Measurements from ENCODE around the gene DAB2IP.

Gene DAB2IP

GRCh38 chr9:121686930-121687541, 35.6 kb downstream of the DAB2IP start:
- DNase-seq = peak; percentile 87

DNA sequence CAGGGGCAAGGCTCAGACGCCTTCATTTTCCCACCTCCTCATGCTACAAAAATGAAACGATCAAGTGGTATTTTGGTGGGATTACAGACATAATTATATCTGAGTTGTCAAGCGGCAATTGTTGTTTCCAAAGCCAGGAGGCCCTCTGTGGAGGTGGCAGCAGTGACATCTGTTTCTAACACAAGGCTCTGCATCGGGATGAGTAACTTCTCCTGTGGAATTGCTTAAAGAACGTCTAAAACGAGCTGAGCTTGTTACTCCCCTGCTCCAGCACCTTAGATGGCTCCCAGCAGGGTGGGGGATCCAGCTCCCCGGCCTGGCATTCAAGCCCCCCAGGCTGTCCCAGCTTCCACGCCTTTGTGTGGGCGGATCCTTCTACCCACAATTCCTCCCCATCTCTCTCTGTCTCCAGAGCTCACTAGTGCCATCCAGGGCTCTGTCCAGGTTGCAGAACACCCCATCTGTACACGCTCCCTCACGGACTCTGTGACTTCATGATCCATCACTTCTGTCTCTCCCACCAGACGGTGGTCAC, 36.8 kb downstream of the DAB2IP start:
- DNase-seq = no peak

DNA sequence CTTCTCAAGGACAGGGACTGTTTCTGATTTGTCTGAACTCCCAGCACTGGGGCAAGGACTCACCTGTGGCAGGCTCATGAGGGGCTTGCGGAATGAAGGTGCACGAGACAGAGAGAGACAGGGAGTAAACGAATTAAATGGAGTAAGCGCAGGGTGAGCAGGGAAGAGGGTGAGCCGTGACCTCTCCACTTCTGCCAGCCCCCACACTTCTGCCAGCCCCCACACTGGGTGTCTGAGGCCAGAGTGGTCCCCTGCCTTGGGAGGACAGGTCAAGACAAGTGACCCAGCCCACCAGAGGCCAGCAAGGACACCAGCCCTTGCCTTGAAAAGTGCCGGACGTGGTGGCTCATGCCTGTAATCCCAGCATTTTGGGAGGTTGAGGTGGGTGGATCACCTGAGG, 37.2 kb downstream of the DAB2IP start:
- no peak for DNase-seq

- no peak for DNase-seq
Measured at GRCh38 chr9:121689461-121690157, 38.2 kb downstream of the DAB2IP start.

DNA sequence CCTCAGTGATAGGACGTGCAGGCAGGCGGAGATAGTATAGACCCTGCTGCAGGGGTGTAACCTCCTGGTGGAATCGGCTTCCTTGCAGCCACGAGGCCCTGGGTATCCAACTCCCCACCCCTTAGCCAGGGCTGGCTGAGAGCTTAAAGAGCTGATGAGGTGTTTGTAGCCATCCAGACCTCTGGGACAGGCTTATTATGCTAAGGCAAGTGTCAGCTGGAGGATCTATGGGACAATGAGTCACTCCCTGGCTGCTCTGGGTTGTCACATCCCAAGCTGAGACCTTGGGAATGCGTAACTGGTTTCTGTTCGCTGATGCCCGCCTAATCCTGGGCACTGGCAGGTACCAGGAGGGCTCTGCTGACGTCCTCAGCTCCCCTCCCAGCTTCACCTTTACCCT, 38.9 kb downstream of the DAB2IP start:
- no peak for DNase-seq

GRCh38 chr9:121690766-121691165, 39.3 kb downstream of the DAB2IP start:
- no peak for DNase-seq

- no peak for DNase-seq
Measured at GRCh38 chr9:121691890-121692289, 40.5 kb downstream of the DAB2IP start.

DNA sequence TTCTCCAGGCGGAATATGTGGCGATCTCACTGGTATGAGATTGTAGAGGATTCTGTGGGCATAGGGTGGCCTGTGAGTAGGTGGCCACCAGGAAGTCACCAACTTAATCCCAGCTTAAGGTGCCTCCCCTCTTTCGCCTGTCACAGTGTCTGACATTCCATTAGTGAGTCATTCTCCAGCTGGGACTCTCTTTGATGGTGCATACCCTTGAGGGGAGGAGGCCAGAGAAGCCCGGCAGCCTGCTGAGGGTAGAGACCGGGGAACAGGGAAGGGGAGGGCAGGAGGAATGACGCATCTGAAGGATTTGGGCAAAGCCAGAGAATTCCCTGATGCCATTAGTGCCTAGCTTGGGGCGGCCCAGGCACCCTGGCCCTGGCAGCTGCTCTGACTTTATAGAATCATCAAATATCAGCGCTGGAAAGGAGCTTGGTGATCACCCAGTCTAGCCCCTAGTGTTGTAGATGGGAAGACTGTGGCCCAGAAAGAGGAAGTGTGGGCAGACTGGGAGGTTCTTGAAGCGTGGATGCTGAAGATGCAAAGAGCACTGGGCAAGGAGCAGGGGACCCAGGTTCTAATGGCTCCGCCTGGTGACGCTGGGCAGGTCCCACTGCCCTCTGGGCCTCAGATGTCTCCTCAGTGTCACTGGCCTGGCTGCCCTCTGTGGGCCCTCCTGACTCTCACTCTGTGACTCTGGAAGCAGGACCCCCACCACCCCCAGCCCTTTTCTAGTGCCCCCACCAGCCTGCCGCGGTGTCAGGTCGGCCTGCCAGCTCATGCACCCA, 41.4 kb downstream of the DAB2IP start:
- DNase-seq = no peak

GRCh38 chr9:121693388-121693670, 41.9 kb downstream of the DAB2IP start:
- no peak for DNase-seq

DNA sequence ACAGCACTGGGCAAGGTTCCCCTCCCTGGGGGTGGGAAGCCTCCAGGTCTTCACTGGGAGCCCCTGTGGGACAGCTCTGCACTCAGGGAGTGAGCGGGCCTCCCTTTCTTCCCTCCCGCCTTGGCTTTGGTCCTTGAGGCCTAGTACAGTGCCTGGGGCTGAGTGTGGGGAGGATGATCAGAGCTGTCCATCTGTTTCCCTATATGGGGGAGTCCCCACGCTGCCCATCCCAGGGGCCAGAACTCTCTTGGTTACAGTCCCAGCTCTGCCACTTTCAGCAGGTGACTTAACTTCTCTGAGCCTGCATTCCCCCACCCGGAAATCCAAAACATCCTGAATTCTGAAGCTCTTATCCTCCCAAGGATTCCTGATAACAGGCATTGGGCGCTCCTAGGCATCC, 42.6 kb downstream of the DAB2IP start:
- DNase-seq = no peak

DNA sequence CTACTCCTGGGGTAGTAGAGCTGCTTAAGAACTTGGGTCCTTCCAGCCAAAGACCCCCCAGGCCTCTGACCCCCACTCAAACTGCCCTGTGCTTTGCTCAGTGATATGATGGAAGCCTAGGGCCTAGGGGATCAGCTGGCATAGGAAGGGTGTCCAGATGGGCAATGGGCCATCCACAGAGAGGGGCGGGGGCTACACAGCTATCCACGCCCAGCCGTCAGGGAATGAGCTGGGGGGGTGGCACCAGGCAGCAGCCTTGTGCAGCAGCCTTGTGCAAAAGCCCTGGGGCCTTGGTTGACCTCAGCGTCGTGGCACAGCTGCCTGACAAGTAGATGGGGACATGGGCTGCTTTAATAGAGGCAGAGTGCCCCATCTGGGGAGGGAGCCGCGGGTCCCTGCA, 43.2 kb downstream of the DAB2IP start:
- DNase-seq = no peak

DNA sequence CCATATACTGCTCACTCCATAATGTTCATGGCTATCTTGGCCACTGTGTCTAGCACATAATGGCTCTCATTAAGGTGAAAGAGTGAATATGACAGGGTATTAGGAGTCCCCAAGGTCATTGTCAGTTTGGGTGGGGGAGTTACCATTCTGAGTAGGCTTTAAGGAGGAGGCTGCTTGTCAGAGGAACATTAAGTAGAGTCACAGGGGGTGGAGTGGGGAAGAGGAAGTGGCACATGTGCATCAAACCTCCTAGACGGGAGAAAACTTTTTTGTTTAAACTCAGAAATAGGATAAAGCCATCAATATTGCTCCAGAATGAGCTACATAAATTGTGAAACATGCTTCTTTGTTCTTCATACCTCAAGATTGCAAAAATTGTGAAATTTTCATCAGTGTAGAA, 45.5 kb downstream of the DAB2IP start:
- no peak for DNase-seq

DNA sequence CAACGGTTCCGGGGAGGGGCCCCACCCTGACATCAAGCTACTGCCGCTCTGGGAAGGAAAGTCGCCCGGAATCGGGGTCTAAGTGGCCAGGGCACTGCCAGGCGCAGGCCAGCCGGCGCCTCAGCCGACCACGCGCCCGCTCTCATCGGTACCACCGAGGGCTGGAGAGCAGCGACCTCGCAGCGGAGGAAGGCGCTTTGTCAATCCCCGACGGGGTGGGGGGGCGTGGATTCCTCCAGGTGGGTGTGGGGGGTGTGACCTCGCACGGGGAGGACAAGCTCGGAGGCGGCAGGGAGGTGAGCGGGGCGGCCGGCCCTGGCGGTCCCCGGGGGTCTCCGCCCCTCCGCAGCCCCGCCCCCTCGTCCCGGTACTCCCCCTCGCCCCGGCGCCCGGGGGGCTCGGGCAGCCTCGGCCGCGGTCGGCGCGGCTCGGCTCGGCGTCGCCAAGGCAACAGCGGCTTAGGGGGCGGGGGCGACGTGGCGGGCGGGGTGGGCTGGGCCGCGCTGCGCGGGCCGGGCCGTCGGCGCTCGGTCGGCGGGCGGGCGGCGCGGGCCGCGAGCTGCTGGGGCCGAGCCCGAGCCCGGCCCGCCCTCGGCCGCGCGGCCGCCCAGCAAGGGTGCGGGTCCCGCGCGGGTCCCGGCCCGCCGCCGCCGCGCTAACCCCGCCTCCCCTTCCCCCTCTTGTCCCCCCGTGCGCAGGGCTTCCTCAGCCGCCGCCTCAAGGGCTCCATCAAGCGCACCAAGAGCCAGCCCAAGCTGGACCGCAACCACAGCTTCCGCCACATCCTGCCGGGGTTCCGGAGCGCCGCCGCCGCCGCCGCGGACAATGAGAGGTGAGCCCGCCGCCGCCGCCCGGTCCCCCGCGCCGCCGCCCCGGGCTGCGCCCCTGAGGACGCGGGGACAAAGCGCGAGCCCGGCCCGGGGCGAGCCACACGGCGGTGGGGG, 47.5 kb downstream of the DAB2IP start:
- DNase-seq = peak; percentile 69

DNA sequence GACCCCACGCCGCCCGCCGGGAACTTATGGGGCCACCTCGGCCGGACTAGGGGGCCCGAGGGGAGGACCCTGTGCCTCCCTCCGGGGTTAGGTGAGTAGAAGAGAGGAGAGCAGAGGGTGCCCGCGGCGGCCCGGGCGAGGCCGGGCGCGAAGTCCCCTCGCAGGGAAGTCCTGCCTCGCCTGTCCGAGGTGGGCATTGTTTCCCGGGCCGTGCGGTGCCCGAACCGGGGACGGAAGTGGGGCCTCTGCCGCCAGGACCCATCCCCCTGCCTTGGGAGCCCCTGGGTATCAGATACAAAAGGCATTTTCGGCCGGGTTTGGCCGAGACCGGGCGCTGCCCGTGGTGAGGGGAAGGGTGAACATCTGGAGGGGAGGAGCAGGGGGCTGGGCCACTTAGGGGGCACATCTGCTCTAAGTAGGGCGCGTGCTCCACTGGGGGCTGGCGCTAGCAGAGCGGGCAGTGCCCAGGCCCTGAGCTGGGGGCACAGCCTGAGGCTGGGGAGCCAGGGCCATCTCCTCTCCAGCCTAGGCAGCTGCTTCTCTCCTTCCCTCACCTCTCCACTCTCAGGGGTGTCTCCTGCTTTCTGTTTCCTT, 48.2 kb downstream of the DAB2IP start:
- no peak for DNase-seq

DNA sequence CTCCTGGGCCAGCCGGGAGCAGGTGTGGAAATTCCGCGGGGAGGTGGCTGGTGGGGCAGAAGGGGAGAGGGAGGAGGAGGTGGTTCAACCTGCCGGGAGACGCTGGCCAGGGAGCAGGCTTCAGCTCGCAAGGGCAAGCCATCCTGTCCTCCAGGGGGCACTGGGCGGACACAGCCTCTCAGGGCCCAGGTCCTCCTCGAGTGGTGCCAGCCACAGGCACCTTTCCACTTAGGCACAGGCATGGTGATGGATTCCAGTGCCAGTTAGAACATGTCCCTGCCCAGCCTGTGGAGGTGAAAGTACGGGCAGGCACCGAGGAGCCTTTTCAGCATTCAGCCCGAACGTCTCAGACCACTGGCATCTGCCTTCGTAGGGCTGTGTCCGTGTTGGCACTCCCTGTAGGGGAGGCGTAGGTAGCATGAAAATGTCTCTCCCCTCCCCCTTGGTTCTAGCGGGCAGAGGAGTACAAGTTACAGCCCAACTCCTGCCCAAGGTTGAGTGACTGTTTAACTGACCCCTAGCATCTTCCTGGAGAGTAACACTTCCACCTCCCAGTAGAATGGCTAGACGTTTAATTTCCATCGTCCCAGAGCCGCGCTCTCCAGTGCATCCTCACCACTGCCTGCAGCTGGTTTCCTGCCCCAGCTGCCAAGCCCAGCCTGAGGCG, 48.9 kb downstream of the DAB2IP start:
- DNase-seq = peak; percentile 40

- DNase-seq = no peak
Measured at GRCh38 chr9:121700832-121701419, 49.5 kb downstream of the DAB2IP start.

- no peak for DNase-seq
Measured at GRCh38 chr9:121701736-121702261, 50.4 kb downstream of the DAB2IP start.

DNA sequence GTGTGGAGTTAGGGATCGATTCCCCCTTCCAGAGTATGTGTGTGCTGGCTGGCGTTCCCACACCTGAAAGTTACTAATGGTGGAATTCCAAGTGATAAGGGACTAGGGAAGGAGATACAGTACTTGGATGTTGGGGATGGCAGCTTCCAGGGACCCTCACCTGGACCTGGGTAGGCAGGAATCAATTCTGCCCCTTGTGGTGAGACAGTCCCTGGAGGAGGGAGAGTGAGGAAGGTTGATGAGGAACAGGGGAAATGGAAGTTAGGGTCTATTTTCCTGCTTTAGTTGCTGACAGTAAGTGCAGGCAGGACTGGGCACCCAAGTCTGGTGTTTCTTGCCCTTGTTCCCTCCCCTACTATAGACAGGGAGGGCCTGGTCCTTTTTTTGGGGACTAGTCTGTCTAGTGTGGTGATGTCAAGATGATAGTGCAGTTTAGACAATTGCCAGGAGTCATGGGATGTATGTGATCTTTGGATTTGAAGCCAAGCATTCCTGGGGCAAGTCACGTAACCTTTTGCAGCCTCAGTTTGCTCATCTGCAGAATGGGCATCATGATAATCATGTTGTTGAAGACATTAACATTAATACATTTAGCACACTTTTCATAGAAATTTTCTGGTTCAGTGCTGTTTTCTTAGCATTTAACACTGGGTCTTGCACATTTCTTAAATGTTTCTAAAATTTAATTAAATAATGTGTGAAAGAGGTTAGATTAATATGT, 51.7 kb downstream of the DAB2IP start:
- no peak for DNase-seq

DNA sequence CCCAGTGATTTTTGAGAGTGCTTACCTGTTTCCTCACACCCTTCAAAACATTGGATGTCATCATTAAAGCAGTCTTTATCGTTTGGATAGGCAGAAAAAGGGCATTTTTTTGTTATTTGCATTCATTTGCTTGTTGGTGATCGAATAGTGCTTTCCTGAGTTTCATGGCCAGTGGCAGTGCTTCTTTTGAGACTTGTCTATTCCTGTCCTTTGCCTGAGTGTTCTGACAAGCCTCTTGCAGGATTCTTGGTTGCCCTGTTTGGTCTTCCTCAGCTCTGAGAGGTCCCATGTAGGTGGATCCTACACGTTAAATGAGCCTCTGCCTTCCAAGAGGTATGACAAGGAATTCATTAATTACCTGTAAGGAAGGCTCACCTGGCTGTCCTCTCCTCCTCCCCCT, 52.8 kb downstream of the DAB2IP start:
- DNase-seq = no peak

- no peak for DNase-seq
Measured at GRCh38 chr9:121706149-121706750, 54.8 kb downstream of the DAB2IP start.
